HK-2 (cell line): ENCODE measurements around the gene C10orf90.

ENCODE experiments used
- DNase-seq: peaks from one replicate; pipeline ENCODE4 v3.0.0-alpha.2; 2018; ENCODE audit not compliant: unreplicated experiment

Gene C10orf90

DNA sequence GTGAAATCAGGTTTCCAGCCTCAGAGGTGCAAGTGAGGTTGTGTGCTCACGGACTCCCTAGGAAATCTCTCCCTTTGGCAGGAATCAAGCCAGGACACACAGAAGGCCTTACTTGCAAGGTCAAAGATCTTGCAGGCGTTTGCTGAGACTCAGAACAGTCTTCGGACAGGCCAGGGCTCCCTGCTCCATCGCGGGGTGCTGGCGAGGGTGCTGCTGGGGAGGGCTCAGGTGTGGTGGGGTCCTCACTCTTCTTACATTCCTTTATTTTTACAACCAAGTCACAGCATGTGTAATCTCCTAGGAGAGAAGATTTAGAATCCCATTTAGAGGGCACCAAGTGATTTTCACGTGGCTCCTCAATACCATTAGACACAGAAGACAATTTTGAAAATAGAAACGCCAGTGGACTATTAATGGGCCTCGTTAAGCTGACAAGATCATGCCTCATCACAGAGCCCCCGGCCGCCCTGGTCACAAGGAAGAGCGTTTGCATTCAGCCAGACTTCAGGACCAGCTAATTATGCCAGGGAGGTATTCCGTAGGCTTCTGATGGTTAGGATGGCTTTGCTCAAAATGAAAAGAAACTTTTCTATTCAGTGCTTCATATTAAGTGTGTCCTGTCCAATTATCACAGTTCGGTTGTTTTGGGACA lies 209.1 kb downstream of the C10orf90 start:
- DNase-seq, result no peak

DNA sequence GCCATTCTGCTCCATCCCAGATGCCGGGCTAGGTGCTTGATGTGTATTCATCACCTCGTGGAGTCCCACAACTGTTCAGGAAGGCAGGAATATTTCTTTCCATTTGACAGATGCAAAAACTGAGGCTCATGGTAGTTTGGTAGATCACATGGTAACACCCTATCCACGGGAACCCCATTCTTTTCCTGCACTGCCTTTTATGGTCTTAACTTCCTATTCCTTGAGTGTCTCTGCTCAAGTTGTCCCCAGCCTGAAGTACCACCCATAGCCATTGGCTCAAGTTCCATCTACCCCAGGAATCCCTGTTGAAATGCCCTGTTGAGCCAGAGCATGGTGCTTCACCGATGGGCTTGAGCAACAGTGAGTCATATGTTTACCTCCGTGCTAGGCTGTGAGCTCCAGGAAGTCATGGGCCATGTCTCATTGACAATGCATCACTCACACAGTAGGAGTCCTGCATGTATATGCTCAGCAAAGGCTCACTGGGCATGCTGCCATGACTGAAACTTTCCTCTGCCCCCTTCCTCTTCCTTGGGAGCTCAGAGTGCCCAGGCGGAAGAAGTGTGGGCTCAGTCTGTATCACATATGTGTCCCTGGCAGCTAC lies 210.5 kb downstream of the C10orf90 start:
- peak; percentile 75 for DNase-seq

DNA sequence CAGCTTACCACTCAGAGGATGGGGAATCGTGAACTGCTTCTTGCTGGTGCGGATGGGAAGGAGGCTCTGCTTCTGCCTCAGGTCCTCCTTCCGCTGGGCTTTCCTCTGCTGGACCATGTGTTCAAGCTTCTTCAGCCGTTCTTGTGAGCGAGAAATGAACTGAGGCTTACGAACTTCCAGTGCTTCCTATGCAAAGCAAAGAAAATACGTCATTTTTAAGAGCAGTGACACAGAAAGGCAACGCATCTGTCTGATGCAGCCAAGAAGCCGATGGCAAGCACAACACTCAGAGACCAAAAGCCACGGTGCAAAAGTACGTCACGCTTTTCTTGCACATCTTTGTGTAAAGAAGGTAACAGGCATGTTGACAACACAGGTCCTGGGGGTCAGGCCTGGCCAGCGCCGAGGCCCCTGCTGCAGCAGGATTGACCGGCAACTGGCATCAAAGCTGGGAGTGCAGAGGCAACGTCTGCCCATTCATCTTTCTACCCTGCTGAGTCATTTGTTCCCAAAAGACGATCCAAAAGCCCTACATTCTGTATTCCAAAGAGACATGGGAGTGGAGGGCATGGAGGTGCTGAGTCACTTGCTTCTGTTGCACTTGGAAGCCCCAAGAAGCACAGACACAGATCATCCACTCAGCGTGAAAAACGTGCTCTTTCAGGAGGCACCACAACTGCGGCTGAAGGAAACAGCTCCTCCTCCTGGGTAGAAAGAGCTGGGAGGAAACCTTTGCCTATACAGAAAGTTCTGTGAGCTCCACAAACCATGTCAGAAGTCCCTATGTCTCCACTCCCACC lies 211.3 kb downstream of the C10orf90 start:
- no peak for DNase-seq

DNA sequence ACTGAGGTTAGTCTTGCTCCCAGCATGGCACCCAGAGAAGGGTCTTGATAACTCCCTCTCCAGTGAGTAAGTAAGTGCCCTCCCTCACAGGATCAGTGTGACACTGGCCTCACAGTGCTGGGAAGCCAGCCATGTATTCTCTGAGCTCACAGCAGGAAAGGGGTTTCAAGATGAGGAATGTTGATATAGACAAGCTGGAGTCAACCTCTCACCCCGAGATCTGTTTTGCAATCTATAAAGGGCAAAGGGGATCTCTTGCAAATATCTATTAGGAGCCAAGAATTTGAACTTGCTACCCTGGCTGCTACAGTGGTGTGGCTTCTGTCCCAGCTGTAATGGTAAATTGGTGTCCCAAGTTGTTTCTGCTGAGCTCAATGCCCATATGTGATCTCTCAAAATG lies 212.0 kb downstream of the C10orf90 start:
- no peak for DNase-seq

DNA sequence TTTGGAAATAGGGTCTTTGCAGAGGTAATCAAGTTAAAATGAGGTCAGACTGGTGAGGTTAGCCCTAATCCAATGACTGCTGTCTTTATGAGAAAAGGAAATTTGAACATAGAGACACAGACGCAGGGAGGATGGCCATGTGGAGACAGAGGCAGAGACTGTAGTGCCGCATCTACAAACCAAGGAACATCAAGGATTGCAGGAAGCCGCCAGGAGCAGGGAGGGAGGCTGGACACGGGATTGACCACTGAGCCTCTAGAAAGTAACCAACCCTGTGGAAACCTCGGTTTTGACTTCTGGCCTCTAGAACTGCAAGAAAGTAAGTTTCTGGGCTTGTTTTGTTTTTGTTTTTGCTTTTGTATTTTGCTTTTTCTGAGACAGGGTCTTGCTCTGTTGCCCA lies 213.9 kb downstream of the C10orf90 start:
- no peak for DNase-seq

DNA sequence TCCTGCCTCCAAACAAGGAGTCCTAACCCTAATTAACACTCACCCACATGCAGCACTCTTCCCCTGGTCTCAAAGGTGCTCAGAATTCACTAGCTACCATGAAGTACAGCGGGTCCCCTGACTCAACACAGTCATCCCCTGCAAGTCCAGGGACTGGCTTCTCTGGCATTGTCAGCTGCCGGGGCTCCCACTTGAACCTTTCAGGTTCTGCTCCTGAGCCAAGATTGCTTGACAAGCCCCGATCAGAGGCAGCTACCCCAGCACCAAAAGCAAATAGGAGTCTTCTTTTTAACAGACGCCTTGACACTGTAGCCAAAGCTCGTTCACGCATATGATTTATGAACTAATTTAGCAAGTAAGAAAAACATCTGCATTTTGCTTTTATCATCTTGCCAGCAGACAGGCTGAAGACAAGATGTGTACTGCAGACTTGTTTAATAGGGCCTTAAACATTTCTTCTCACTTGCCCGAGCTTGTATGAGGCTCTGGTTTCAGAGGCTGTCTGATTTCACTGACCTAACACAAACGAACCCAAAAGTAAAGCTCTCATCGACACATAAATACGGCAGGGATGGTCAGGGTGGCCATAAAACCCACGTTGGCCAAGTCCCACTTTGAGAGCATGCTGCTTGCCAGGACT lies 214.6 kb downstream of the C10orf90 start:
- no peak for DNase-seq

DNA sequence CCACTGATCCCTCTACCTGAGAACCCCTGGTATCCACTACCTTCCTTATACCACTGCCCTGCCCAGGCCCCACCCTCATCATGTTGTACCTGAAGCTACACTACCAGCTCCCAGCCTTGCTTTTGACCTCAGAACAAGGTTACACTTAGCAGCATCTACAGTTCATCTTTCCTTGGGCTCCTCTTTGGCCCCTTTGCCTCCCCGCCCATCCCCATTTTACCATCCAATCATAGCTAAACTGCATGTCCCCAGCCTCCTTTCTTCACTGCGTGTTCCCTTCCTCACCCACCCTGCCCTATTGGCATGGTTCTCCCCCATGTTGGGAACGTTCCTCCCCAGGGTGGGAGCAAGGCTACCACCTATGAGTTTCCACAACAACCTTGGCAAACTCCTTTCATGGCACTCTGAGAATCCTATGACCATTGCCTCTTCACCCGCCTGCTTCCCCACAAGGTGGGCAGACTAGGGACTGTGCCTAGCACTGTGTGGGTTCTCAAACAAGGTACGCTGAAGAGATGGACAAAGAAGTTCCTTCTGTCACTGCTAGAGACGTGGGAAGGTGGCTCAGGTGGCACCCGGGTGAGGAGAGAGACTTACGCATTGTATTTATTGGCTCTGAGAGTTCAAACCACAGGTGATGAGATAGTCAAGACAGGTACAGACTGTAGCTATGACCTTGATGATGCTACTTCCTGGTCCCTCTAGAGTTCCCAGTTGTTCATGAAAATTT lies 215.3 kb downstream of the C10orf90 start:
- DNase-seq, result no peak

DNA sequence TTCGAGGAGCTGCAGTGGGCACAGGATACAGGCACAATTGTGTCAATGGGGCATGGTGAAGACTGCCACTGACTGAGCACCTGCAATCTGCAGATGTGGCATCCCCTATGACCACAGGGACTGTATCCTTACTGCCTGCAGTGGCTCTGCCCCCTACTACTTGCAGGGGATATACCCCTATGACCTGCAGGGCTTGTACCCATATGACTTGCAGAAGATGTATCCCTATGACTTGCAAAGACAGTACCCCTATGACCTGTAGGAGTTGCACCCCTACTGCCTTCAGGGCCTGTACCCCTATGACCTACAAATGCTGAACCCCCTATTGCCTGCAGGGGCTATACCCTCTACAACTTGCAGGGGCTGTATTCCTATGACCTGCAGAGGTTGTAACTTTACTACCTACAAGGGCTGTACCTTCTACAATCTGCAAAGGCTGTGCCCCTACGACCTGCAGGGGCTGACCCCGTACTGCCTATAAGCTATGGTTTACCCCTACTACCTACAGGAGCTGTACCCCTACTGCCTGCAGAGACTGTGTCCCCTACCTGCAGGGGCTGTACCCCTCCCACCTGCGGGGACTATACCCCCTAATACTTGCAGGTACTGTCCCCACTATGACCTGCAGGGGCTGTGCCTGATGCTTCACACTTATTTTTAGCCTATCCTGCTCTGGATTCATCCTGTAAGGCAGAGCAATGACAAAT lies 216.3 kb downstream of the C10orf90 start:
- no peak for DNase-seq

DNA sequence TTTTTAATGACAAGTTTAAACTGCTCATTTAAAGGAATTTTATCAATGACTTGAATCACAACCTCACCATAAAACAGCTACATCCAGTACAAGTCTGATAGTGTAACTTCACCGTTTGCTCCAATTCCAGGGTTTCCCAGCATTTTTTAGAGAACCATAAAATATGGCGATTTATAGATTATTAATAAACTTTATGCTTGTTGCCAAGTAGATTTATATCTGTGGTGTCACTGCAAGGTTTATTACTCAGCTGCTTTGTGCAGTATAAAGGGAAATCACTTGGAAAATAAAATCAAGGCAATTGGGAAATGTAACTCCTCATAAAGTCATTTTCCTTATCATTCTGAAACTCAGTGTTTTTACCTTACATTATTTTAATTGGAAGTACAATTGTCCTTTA lies 218.2 kb downstream of the C10orf90 start:
- no peak for DNase-seq

DNA sequence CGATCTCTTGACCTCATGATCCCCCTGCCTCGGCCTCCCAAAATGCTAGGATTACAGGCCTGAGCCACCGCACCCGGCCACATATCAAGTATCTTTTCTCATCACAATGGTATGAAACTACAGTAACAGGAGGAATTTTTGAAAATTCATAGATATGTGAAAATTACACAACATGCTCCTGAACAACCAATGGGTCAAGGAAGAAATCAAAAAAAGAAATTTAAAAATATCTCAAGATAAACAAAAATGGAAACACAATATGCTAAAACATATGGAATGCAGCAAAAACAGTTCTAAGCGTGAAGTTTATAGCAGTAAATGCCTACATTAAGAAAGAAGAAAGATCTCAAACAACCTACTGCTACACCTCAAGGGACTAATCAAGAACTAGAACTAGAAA lies 222.4 kb downstream of the C10orf90 start:
- DNase-seq, result no peak

DNA sequence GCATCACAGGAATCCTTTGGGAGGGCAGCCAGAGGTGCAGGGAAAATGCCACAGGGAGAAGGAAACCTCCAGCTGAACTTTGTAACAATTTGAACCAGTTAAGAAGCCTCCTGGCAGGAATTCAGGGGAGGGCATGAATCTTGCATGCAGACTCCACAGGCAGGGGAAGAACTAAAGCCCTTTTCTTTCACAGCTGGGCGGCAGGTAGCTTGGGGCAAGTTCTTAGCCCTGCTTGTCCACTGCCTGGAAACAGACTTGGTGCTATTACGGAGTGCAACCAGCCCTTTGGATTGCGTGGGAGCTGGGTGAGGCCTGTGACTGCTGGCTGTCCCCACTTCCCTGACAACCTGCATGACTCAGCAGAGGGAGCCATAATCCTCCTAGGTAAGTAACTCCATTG lies 230.6 kb downstream of the C10orf90 start:
- no peak for DNase-seq

DNA sequence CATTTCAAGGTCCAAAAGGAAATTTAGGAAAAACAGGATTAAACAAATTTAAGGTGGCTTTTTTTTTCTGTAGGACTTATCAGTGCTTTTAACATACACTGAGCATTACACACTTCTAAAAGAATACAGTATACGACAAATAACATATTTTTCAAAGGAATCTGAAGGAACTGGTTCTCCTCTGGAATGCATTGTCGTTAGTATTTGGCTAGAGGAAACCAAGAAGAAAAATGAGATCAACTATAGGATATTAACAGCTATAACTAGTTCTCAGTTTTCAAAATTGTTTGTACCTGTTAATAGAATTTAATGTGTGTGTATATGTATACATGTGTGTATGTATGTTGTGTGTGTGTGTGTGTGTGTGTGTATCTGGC lies 232.1 kb downstream of the C10orf90 start:
- DNase-seq, result no peak

DNA sequence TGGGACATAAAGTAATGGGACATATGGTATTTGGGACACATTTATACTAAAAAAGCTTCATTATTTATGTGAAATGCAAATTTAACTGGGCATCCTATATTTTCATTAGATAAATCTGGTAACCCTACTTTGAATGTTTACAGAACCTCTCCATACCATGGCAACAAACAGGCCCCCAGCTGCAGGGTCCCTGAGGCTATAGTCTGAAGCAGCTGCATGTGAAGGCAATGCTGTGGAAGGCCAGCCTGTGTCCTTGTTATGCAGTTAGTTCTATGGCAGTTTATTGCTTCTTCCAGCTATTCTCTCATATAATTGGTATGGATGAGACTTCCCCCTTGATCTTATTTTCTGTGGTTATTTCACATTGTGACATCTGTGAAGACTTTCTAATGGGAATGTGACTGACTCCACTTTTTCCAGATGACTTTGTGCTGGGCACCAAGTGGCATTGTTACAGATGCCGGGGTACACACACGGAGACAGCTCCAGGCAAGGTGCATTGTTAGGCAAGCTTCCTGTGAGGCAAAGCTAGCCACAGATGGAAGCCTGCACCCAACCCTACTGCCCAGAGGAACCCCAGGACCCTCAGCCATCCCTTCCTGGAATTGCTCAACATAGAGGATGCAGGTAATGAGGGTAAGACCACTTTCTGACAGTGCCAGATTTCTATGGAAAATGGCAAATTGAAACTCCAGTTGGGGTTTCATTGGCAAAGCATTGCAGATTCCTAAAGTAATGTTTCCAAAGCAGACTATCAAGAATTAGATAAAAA lies 232.7 kb downstream of the C10orf90 start:
- no peak for DNase-seq

DNA sequence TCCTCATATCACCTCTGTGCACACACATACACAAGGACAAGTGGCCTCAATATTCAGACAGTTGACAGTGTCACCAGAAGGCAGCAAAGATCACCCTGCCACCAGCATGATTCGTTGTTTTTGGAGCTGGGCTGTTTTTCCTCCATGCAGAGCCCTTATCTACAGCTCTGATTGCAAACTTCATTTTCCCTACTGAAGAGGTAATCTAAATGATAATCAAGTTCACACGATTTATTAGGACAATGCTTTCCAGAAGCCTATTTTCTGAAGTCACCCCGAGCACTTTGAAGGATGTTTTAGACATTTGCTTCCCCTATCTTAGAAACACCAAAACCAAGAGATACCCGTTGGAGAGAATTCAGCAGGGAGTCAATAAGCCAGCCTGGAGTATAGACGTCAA lies 236.3 kb downstream of the C10orf90 start:
- DNase-seq, result no peak

DNA sequence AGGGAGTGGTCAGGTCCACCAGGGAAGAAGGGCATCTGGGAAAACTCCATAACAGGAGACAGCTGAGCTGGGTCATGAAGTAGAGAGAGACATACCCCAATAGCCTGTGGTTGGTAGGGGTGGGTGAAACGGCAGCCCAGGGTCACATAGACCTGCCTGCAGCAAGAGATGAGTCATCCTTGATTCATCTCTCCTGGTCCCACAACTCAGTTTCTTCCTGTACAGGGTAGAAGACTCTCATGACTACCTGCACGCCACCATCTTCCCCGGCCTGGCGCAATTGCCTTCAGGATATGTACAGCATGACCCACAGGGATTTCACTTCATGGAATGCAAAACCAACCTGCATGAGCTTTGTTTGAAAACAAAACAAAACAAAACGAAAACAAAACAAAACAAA lies 237.1 kb downstream of the C10orf90 start:
- DNase-seq, result no peak

DNA sequence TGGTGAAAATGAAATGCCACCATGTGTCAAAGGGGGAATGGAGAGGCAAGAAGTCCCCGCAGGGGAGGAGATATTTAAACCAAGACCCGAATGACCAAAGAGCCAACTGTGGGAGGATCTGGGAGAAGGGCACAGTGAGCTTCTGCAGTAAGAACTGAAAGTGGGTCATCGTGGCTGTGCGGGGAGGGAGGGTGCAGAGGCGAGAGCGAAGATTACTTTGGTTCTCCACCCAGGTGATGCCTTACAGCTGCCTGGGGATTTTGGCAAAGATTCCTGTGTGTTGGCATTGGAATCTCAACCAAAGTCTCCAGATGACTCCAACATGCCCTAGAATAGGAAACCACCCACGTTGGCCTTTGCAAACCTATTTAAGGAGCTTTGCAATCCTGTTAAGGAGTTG lies 238.0 kb downstream of the C10orf90 start:
- no peak for DNase-seq

DNA sequence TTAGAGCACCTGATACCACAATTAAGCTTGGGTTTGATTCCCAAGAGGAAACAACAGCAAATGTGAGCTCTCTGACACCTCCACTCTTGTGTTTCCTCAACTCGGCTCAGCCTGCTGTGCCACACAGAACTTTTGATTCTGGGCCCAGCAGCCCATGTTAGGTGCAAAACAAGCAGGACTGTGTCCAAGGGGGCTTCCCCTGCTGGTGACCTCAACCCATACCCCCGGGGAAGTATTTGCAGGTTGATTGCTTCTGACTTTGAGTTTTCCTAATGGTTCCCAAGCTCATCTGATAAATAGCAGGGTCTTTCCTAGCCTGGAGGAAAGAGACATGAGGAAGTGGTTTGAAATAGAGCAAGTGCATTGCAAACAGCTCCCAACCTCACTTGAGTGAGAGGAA lies 238.7 kb downstream of the C10orf90 start:
- no peak for DNase-seq

DNA sequence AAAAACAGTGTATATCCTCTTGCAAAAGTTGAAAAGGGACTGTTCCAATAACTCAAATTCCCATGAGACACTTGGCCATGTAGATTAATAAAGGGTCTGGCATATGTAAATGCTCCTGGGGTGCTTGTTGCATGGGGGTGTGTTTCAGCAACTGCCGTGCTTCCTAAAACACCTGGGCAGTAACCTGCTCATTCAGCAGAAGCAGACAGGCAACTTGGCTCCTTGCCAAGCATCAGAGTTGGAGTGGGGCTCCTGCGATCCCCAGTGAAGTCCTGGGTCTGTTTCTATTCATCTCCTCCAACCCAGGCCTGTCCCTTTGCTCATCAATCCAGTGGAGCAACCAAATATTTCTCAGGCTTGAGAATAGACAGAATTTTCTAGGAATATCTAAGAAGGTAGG lies 240.0 kb downstream of the C10orf90 start:
- DNase-seq, result no peak

DNA sequence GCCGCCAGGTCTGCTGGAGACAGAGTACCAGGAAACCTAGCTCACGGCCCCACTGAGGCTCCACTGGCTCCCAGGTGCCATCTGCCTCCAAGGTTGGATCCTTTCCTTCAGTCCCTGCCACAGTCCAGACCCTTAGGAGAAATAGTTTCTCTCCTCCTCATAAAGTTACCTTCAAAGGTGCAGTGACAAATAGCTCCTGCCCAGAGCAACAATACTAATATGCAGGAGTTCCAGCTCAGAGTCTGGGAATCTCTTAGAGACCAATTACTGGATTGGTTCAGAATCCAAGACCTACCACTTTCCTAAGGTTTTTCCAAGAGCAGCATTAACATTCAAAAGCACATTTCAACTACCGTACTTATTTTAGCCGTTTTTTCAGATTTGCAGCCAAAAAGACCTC lies 241.2 kb downstream of the C10orf90 start:
- DNase-seq, result no peak

DNA sequence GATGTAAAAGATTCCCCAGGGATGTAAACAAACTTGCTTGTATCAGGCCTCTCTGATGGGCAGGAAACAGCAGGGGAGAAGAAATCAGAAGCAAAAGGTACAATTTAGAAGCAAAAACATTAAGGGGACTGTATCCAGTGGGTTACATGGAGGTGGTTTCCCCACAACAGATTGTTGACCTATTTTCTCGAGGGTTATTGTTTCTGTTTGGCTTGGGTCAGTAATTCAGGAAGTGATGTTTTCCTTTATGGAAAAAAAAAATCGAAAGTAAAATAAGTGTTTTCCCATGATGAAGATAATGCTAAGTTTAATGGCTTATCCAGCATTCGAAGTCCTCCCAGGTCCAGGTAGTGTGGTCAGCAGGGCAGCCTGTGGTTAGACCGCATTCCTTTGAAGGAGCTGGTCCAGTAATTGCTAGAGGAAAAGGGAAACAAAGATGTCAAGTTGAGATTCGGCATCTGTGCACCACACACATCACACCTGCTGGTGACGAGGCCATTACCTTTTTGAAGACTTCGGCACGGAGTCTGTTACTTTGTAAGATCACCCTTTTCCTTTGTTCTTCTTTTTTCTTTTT lies 244.9 kb downstream of the C10orf90 start:
- no peak for DNase-seq
